Mesendoderm (in vitro differentiated cells): ENCODE results near the gene GMDS.
A peak's percentile ranks its signal among the peaks of the same experiment; 100 is the strongest.

Experiments used
- DNase-seq: peaks from one replicate; pipeline ENCODE4 v3.0.0; 2013
- H2AK5ac ChIP-seq: 2 replicates; pipeline ENCODE4 v1.6.1; 2013; ENCODE audit warnings: low read length, inconsistent platforms
- H2BK120ac ChIP-seq: 2 replicates; pipeline ENCODE4 v1.6.1; 2013; ENCODE audit warnings: low read depth, mild to moderate bottlenecking, low read length, moderate library complexity, mixed read lengths
- H2BK15ac ChIP-seq: replicated peaks from 2 replicates; pipeline ENCODE4 v1.6.1; 2013; ENCODE audit warnings: low read depth, mild to moderate bottlenecking, moderate library complexity
- H2BK5ac ChIP-seq: 2 replicates; pipeline ENCODE4 v1.6.1; 2013; ENCODE audit warnings: low read length, inconsistent platforms
- H3K18ac ChIP-seq: 2 replicates; pipeline ENCODE4 v1.6.1; 2013; ENCODE audit warnings: mild to moderate bottlenecking, low read length, mixed read lengths
- H3K23ac ChIP-seq: one replicate; pipeline ENCODE4 v1.6.1; 2013; ENCODE audit warnings: low read length
- H3K27ac ChIP-seq: 2 replicates; pipeline ENCODE4 v1.5.1; 2013; ENCODE audit warnings: low read depth, mild to moderate bottlenecking, inconsistent platforms, low read length, moderate library complexity
- H3K27me3 ChIP-seq: 2 replicates; pipeline ENCODE4 v1.6.1; 2013; ENCODE audit warnings: low read length, control low read depth, mild to moderate bottlenecking, inconsistent platforms; ENCODE audit not compliant: insufficient read depth, poor library complexity
- H3K36me3 ChIP-seq: 2 replicates; pipeline ENCODE4 v1.6.1; 2013; ENCODE audit warnings: low read length, inconsistent platforms; ENCODE audit not compliant: control insufficient read depth, insufficient read depth
- H3K4ac ChIP-seq: one replicate; pipeline ENCODE4 v1.6.1; 2013; ENCODE audit warnings: low read depth, mild to moderate bottlenecking, low read length, moderate library complexity
- H3K4me1 ChIP-seq: 2 replicates; pipeline ENCODE4 v1.6.1; 2013; ENCODE audit warnings: low read depth, low read length, inconsistent platforms; ENCODE audit not compliant: control insufficient read depth
- H3K4me2 ChIP-seq: 2 replicates; pipeline ENCODE4 v1.6.1; 2013; ENCODE audit warnings: low read length
- H3K4me3 ChIP-seq: 2 replicates; pipeline ENCODE4 v1.5.1; 2013; ENCODE audit warnings: mild to moderate bottlenecking, low read length
- H3K56ac ChIP-seq: one replicate; pipeline ENCODE4 v1.6.1; 2013; ENCODE audit warnings: low read length
- H3K79me1 ChIP-seq: 2 replicates; pipeline ENCODE4 v1.6.1; 2013; ENCODE audit warnings: low read length, inconsistent platforms
- H3K79me2 ChIP-seq: 2 replicates; pipeline ENCODE4 v1.6.1; 2013; ENCODE audit warnings: mild to moderate bottlenecking, low read length; ENCODE audit not compliant: control insufficient read depth, insufficient read depth
- H3K9ac ChIP-seq: 2 replicates; pipeline ENCODE4 v1.6.1; 2013; ENCODE audit warnings: low read length, inconsistent platforms
- H4K5ac ChIP-seq: one replicate; pipeline ENCODE4 v1.6.1; 2013; ENCODE audit warnings: low read length
- H4K8ac ChIP-seq: one replicate; pipeline ENCODE4 v1.6.1; 2013; ENCODE audit warnings: low read depth, mild to moderate bottlenecking, control low read depth, low read length, moderate library complexity
- WGBS: extraction: QIAGEN DNeasy Blood & Tissue Kit; methylation state at CpG from one replicate; pipeline ENCODE4 v1.1.7; 2013; ENCODE audit warnings: low lambda C conversion rate, missing lambda C conversion rate; ENCODE audit not compliant: insufficient coverage; ENCODE audit errors: extremely low coverage; 5-methylcytosine and 5-hydroxymethylcytosine counted together

Gene GMDS

GRCh38 chr6:1609648-1610496 lies 635.5 kb downstream of the GMDS start, which contains the start of gene FOXC1:
Gene FOXC1 (plus strand): TSS chr6:1609915. CDS start chr6:1610446, 531 bp downstream.
- H3K4ac ChIP-seq: peak within 1 kb of the TSS; percentile 48
- H2BK15ac ChIP-seq: peak within 1 kb of the TSS; percentile 10
- H3K36me3 ChIP-seq: no peaks in the 10 kb centered on the region
- H2BK5ac ChIP-seq: no peak within 1 kb of the TSS
- no peak within 1 kb of the TSS for H2AK5ac ChIP-seq
- no peak within 1 kb of the TSS for H4K5ac ChIP-seq
- H3K79me2 ChIP-seq: no peaks in the 10 kb centered on the region
- no peak within 1 kb of the TSS for H4K8ac ChIP-seq
- H2BK120ac ChIP-seq: peak within 1 kb of the TSS; percentile 51
- peak within 1 kb of the TSS; percentile 68 for H3K9ac ChIP-seq
- H3K4me1 ChIP-seq: peaks cover 11% of the 10 kb centered on the region
- DNase-seq: peak; percentile 80
- no peaks in the 10 kb centered on the region for H3K79me1 ChIP-seq
- H3K4me3 ChIP-seq: peak within 1 kb of the TSS; percentile 65
- peak within 1 kb of the TSS; percentile 59 for H3K4me2 ChIP-seq
- H3K56ac ChIP-seq: peak within 1 kb of the TSS; percentile 89
- H3K23ac ChIP-seq: no peak within 1 kb of the TSS
- peaks cover 41% of the 10 kb centered on the region for H3K27me3 ChIP-seq
- no CpG with 5 or more reads among the region's 115 CpGs for WGBS
- H3K18ac ChIP-seq: peak within 1 kb of the TSS; percentile 78
- no peak within 1 kb of the TSS for H3K27ac ChIP-seq

GRCh38 chr6:1609041-1609647 lies 636.3 kb downstream of the GMDS start:
- Histone ChIP-seq H3K36me3 (no peaks in the 10 kb centered on the region), H3K27me3 (peaks cover 41% of the 10 kb centered on the region), H3K4me1 (peaks cover 11% of the 10 kb centered on the region)

GRCh38 chr6:1608222-1609040 lies 637.0 kb downstream of the GMDS start:
- no peak overlapping the region for H3K4ac ChIP-seq
- H3K27me3 ChIP-seq: peaks cover 39% of the 10 kb centered on the region
- H3K4me1 ChIP-seq: peaks cover 11% of the 10 kb centered on the region
- H3K27ac ChIP-seq: no peak overlapping the region
- no peak overlapping the region for H4K8ac ChIP-seq
- no peak overlapping the region for H4K5ac ChIP-seq
- H3K79me2 ChIP-seq: no peaks in the 10 kb centered on the region
- H3K23ac ChIP-seq: no peak overlapping the region
- peak overlapping the region; percentile 18 for H2BK120ac ChIP-seq
- peak overlapping the region; percentile 78 for H3K18ac ChIP-seq
- peak overlapping the region; percentile 7 for H3K9ac ChIP-seq
- peak overlapping the region; percentile 64 for H3K4me2 ChIP-seq
- peak overlapping the region; percentile 56 for H3K56ac ChIP-seq
- no peaks in the 10 kb centered on the region for H3K36me3 ChIP-seq
- no peak overlapping the region for H3K4me3 ChIP-seq
- H2BK15ac ChIP-seq: no peak overlapping the region
- H3K79me1 ChIP-seq: no peaks in the 10 kb centered on the region
- peak; percentile 50 for DNase-seq
- no peak overlapping the region for H2AK5ac ChIP-seq
- WGBS: no CpG with 5 or more reads among the region's 59 CpGs
- H2BK5ac ChIP-seq: no peak overlapping the region

More at GRCh38 chr6:1609041-1609647, 636.3 kb downstream of the GMDS start:
- H4K5ac ChIP-seq: no peak overlapping the region
- H3K27ac ChIP-seq: no peak overlapping the region
- H2BK15ac ChIP-seq: no peak overlapping the region
- no peak overlapping the region for H3K23ac ChIP-seq
- peak overlapping the region; percentile 82 for H3K56ac ChIP-seq
- H2BK120ac ChIP-seq: peak overlapping the region; percentile 51
- H3K79me2 ChIP-seq: no peaks in the 10 kb centered on the region
- H3K9ac ChIP-seq: peak overlapping the region; percentile 67
- H3K79me1 ChIP-seq: no peaks in the 10 kb centered on the region
- H2BK5ac ChIP-seq: no peak overlapping the region
- WGBS: no CpG with 5 or more reads among the region's 58 CpGs
- no peak overlapping the region for H4K8ac ChIP-seq
- peak overlapping the region; percentile 51 for H3K4me2 ChIP-seq
- H3K4ac ChIP-seq: peak overlapping the region; percentile 48
- no peak overlapping the region for H3K4me3 ChIP-seq
- DNase-seq: peak; percentile 63
- H3K18ac ChIP-seq: peak overlapping the region; percentile 78
- no peak overlapping the region for H2AK5ac ChIP-seq

DNA sequence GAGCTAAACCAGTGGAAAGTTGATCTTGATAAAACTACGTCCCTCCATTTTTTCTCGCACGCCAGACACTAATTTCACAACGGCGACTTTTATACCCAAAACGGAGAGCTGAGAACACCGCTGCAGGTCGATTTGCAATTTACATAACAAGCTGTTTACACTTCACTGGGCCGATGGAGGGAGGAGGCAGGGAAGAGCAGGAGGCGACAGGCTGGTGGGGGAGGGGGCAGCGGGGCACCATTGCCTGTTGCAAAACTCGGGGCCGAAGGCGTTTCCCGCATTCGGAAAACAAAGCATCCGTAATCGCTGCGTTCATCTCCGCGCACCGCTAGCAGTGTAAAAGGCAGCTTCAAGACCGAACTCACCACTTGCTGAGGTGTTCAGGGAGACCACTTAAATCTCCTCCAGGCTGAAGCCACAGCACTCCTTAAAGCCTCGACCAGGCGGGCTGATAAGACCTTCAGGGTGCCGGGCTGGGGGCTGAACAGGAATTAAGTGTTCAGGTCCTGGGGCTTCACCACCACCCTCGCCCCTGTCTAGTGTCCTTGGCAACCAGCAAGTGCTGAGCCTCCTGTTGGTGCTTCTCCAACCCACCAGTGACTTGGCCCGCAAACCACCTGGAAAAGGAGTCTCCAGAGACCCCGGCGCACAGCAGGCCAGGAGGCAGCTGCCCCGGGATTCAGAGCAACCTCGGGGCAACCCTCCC lies 637.7 kb downstream of the GMDS start:
- Histone ChIP-seq H3K4me3 (no peak overlapping the region), H3K27ac (no peak overlapping the region)
- no CpG with 5 or more reads among the region's 32 CpGs for WGBS

GRCh38 chr6:1606780-1607515 lies 638.5 kb downstream of the GMDS start:
- H3K27me3 ChIP-seq: peaks cover 32% of the 10 kb centered on the region
- peak overlapping the region; percentile 64 for H3K4me2 ChIP-seq
- no peak overlapping the region for H4K8ac ChIP-seq
- peak overlapping the region; percentile 44 for H3K56ac ChIP-seq
- no peak overlapping the region for H3K23ac ChIP-seq
- no peak overlapping the region for H2BK5ac ChIP-seq
- DNase-seq: peak; percentile 85
- no peak overlapping the region for H2BK15ac ChIP-seq
- no peaks in the 10 kb centered on the region for H3K36me3 ChIP-seq
- H2BK120ac ChIP-seq: no peak overlapping the region
- H3K9ac ChIP-seq: no peak overlapping the region
- no peak overlapping the region for H3K4ac ChIP-seq
- H3K27ac ChIP-seq: no peak overlapping the region
- no CpG with 5 or more reads among the region's 22 CpGs for WGBS
- no peaks in the 10 kb centered on the region for H3K79me1 ChIP-seq
- no peak overlapping the region for H4K5ac ChIP-seq
- no peak overlapping the region for H2AK5ac ChIP-seq
- no peak overlapping the region for H3K4me3 ChIP-seq
- H3K18ac ChIP-seq: no peak overlapping the region
- no peaks in the 10 kb centered on the region for H3K79me2 ChIP-seq
- peaks cover 11% of the 10 kb centered on the region for H3K4me1 ChIP-seq

More for the DNA sequence above, 637.7 kb downstream of the GMDS start:
- no peak overlapping the region for H2BK120ac ChIP-seq
- no peaks in the 10 kb centered on the region for H3K79me1 ChIP-seq
- H3K18ac ChIP-seq: peak overlapping the region; percentile 69
- no peak overlapping the region for H2BK5ac ChIP-seq
- H3K23ac ChIP-seq: no peak overlapping the region
- H4K8ac ChIP-seq: no peak overlapping the region
- H3K9ac ChIP-seq: peak overlapping the region; percentile 9
- peaks cover 37% of the 10 kb centered on the region for H3K27me3 ChIP-seq
- H4K5ac ChIP-seq: no peak overlapping the region
- H3K36me3 ChIP-seq: no peaks in the 10 kb centered on the region
- H2AK5ac ChIP-seq: no peak overlapping the region
- H3K4me1 ChIP-seq: peaks cover 11% of the 10 kb centered on the region
- DNase-seq: peak; percentile 90
- H2BK15ac ChIP-seq: no peak overlapping the region
- peak overlapping the region; percentile 64 for H3K4me2 ChIP-seq
- peak overlapping the region; percentile 67 for H3K56ac ChIP-seq
- H3K79me2 ChIP-seq: no peaks in the 10 kb centered on the region
- no peak overlapping the region for H3K4ac ChIP-seq
